ENCODE measurements around the gene MINDY4B. TPM values are rescaled to one million over a fixed set of nuclear protein-coding genes. Genes with fewer than 3 reads are reported as not detected.

The MINDY4B gene
- total RNA-seq, 4 donors from 2014 or later, result not detected

- 73% methylated on average over 1 of the region's 1 CpG for WGBS
- TF ChIP-seq POLR2A (IDR thresholded peaks at IDR 0.05; ENCODE audit: low read depth) (no peak), CTCF (IDR thresholded peaks at IDR 0.05) (no peak), POLR2AphosphoS5 (IDR thresholded peaks at IDR 0.05) (no peak)
These were observed 77.0 kb downstream of the MINDY4B start for GRCh38 chr3:150828261-150828660.

GRCh38 chr3:150826466-150827282 lies 78.6 kb downstream of the MINDY4B start:
- Histone ChIP-seq H3K27ac (replicated peaks in 1 of 4) (no peak overlapping the region), H3K4me3 (no peak overlapping the region), H3K4me1 (no peaks in the 10 kb centered on the region), H3K36me3 (no peaks in the 10 kb centered on the region), H3K9me3 (no peaks in the 10 kb centered on the region), H3K27me3 (no peaks in the 10 kb centered on the region)
- 84% methylated on average over 9 of the region's 12 CpGs for WGBS
- DNase-seq (ENCODE audit: extremely low spot score), result peak; percentile 83
- intact Hi-C loops (cut with DNase I), result no loop called here
- TF ChIP-seq EP300 (IDR thresholded peaks at IDR 0.05) (no peak), POLR2AphosphoS5 (IDR thresholded peaks at IDR 0.05) (no peak), POLR2A (IDR thresholded peaks at IDR 0.05; ENCODE audit: low read depth) (no peak), CTCF (IDR thresholded peaks at IDR 0.05) (no peak)

More at GRCh38 chr3:150828261-150828660, 77.0 kb downstream of the MINDY4B start:
- Histone ChIP-seq H3K27me3 (no peaks in the 10 kb centered on the region), H3K4me1 (no peaks in the 10 kb centered on the region), H3K27ac (replicated peaks in 1 of 4) (no peak overlapping the region), H3K4me3 (no peak overlapping the region), H3K9me3 (no peaks in the 10 kb centered on the region), H3K36me3 (no peaks in the 10 kb centered on the region)
- intact Hi-C loops (cut with DNase I), result no loop called here
- peak; percentile 90 for DNase-seq (ENCODE audit: extremely low spot score)

GRCh38 chr3:150825916-150826377 lies 79.3 kb downstream of the MINDY4B start:
- Histone ChIP-seq H3K4me1 (no peaks in the 10 kb centered on the region), H3K27me3 (no peaks in the 10 kb centered on the region), H3K9me3 (no peaks in the 10 kb centered on the region), H3K4me3 (no peak overlapping the region), H3K36me3 (no peaks in the 10 kb centered on the region), H3K27ac (replicated peaks in 1 of 4) (no peak overlapping the region)
- DNase-seq (ENCODE audit: extremely low spot score), result no peak
- intact Hi-C loops (cut with DNase I), result no loop called here
- WGBS, result 93% methylated on average over 4 of the region's 7 CpGs
- TF ChIP-seq EP300 (IDR thresholded peaks at IDR 0.05) (no peak), POLR2A (IDR thresholded peaks at IDR 0.05; ENCODE audit: low read depth) (no peak), CTCF (IDR thresholded peaks at IDR 0.05) (no peak), POLR2AphosphoS5 (IDR thresholded peaks at IDR 0.05) (no peak)

- WGBS, result 82% methylated on average over 6 of the region's 6 CpGs
- Histone ChIP-seq H3K4me3 (no peak overlapping the region), H3K27ac (replicated peaks in 1 of 4) (no peak overlapping the region), H3K4me1 (no peaks in the 10 kb centered on the region), H3K9me3 (no peaks in the 10 kb centered on the region), H3K27me3 (no peaks in the 10 kb centered on the region), H3K36me3 (no peaks in the 10 kb centered on the region)
- no peak for TF ChIP-seq CTCF (IDR thresholded peaks at IDR 0.05)
- TF ChIP-seq EP300 (IDR thresholded peaks at IDR 0.05), result no peak
- TF ChIP-seq POLR2AphosphoS5 (IDR thresholded peaks at IDR 0.05), result no peak
- TF ChIP-seq POLR2A (IDR thresholded peaks at IDR 0.05; ENCODE audit: low read depth), result no peak
- peak; percentile 83 for DNase-seq (ENCODE audit: extremely low spot score)
- intact Hi-C loops (cut with DNase I), result no loop called here
These were observed 79.9 kb downstream of the MINDY4B start for GRCh38 chr3:150825192-150825915.

All from esophagus muscularis mucosa (tissue), 4 donors.